ENCODE results near the gene XAB2.

DNA sequence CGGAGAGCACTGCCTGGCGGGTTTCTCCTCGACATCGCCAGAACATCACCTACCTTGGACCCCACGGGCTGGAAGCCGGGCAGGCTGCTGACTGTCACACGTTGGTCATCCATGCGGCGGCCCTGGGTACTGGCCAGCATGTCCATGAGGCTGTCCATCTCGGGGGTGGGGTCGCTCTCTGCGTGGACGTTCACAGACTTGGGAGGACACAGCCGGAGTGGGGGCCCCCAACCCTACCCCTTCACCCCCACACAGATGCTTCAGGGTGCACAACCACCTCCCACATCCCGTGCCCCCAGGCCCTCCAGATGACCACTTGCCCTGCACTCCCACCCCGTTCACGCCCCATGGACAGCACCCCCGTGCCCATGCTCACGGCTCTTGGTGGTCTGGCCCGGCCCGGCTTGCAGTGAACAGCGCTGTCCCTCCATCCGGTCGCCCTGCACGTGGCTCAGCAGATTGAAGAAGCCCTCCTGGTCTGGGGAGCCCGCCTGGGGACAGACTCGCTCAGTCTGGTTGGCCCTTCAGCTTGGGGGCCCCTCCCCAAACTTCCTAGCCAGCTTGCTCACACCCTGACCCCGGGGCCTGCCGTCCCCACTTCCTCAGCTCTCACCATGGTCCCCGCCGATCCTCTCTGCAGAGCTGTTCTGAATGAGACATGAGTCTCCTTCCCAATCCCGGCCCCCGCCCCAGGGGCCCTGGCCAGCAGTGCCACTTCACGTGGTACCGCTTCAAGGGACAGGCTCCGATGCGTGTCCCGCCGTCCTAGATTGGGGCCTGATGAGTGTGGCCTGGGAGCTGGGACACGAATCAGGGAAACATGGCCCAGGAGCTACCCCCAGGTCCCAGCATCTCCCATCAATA is 3.2 kb upstream of the XAB2 start:
- TF ChIP-seq POLR2AphosphoS5 (IDR thresholded peaks at IDR 0.05): no peak
- TF ChIP-seq, protein P1, sequence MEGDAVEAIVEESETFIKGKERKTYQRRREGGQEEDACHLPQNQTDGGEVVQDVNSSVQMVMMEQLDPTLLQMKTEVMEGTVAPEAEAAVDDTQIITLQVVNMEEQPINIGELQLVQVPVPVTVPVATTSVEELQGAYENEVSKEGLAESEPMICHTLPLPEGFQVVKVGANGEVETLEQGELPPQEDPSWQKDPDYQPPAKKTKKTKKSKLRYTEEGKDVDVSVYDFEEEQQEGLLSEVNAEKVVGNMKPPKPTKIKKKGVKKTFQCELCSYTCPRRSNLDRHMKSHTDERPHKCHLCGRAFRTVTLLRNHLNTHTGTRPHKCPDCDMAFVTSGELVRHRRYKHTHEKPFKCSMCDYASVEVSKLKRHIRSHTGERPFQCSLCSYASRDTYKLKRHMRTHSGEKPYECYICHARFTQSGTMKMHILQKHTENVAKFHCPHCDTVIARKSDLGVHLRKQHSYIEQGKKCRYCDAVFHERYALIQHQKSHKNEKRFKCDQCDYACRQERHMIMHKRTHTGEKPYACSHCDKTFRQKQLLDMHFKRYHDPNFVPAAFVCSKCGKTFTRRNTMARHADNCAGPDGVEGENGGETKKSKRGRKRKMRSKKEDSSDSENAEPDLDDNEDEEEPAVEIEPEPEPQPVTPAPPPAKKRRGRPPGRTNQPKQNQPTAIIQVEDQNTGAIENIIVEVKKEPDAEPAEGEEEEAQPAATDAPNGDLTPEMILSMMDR (IDR thresholded peaks at IDR 0.05; ENCODE audit: poor library complexity, severe bottlenecking): no peak
- no peak for TF ChIP-seq EZH2 (IDR thresholded peaks at IDR 0.05; ENCODE audit: borderline replicate concordance, insufficient read depth, low read length, poor library complexity, severe bottlenecking)
- TF ChIP-seq, protein P2, sequence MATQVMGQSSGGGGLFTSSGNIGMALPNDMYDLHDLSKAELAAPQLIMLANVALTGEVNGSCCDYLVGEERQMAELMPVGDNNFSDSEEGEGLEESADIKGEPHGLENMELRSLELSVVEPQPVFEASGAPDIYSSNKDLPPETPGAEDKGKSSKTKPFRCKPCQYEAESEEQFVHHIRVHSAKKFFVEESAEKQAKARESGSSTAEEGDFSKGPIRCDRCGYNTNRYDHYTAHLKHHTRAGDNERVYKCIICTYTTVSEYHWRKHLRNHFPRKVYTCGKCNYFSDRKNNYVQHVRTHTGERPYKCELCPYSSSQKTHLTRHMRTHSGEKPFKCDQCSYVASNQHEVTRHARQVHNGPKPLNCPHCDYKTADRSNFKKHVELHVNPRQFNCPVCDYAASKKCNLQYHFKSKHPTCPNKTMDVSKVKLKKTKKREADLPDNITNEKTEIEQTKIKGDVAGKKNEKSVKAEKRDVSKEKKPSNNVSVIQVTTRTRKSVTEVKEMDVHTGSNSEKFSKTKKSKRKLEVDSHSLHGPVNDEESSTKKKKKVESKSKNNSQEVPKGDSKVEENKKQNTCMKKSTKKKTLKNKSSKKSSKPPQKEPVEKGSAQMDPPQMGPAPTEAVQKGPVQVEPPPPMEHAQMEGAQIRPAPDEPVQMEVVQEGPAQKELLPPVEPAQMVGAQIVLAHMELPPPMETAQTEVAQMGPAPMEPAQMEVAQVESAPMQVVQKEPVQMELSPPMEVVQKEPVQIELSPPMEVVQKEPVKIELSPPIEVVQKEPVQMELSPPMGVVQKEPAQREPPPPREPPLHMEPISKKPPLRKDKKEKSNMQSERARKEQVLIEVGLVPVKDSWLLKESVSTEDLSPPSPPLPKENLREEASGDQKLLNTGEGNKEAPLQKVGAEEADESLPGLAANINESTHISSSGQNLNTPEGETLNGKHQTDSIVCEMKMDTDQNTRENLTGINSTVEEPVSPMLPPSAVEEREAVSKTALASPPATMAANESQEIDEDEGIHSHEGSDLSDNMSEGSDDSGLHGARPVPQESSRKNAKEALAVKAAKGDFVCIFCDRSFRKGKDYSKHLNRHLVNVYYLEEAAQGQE (IDR thresholded peaks at IDR 0.05; ENCODE audit: borderline replicate concordance): no peak
- TF ChIP-seq RAD21 (conservative IDR thresholded peaks at IDR 0.05): no peak
- no peak for TF ChIP-seq EP300 (conservative IDR thresholded peaks at IDR 0.05; ENCODE audit: poor library complexity, severe bottlenecking)

Data from neural cell (in vitro differentiated cells).